ENCODE data around the gene CA10.

DNA sequence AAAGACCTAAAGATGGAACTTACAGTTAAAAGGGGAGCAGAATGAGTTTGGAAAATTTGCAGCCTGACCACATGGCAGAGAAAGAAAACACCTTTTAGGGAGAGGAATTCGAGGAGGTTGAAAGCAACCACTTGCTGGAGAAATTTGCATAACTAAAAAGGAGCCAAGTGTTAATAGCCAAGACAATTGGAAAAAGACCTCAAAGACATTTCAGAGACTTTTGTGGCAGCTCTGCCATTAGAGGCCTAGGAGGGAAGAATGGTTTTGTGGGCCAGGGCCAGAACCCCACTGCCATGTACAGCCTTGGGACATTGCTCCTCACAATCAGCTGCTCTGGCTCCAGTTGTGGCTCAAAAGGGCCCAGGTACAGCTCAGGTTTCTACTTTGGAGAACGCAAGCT, 559.7 kb downstream of the CA10 start:
- TF ChIP-seq TAF1 (IDR thresholded peaks at IDR 0.05; ENCODE audit: borderline replicate concordance, low read depth, low read length) = no peak
- TF ChIP-seq POLR2A (IDR thresholded peaks at IDR 0.05; ENCODE audit: low read depth, low read length) = no peak
- TF ChIP-seq POLR2AphosphoS5 (IDR thresholded peaks at IDR 0.05; ENCODE audit: low read depth, low read length) = no peak
